ENCODE data around the gene PPP1R7. TPM values are rescaled to one million over a fixed set of nuclear protein-coding genes. Genes with fewer than 3 reads are reported as not detected.

PPP1R7 gene
- total RNA-seq, 1 experiment from 2014 or later = 45.4 TPM

DNA sequence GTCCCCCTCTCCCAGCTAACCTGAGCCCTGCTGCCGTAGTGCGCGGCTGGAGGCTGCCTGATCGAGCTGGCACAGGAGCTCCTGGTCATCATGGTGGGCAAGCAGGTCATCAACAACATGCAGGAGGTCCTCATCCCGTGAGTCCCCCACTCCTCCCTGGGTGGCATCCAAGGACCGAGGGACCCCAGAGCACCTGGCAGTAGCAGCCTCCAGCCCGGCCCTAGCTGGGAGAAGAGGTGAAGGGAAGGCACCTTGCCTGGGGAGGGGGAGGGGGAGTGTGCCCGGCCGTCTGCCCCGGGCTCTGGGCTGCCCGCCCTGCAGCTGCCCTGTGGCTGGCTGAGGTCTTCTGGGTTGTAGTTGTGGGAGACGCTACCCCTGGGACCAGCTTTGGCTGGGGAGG is 64.5 kb downstream of the PPP1R7 start:
- no peak for DNase-seq (ENCODE audit: low read depth, low spot score)
- POLR2A ChIA-PET = no interaction called here
- CTCF ChIA-PET = no interaction called here
- RAD21 ChIA-PET (ENCODE audit: low non-redundant PET in 1 of 2, low total read pairs in 2 of 2, uncharacterized antibody in 2 of 2, unreplicated experiment in 2 of 2) = no interaction called here
- H3K4me1 ChIP-seq (ENCODE audit: control insufficient read depth in 1 of 2, insufficient read depth in 2 of 2, low read length in 2 of 2) = peaks cover 7 to 9% of the 10 kb centered on the region in 2 experiments; a peak in 3 of 4 replicates
- TF ChIP-seq, protein P1, sequence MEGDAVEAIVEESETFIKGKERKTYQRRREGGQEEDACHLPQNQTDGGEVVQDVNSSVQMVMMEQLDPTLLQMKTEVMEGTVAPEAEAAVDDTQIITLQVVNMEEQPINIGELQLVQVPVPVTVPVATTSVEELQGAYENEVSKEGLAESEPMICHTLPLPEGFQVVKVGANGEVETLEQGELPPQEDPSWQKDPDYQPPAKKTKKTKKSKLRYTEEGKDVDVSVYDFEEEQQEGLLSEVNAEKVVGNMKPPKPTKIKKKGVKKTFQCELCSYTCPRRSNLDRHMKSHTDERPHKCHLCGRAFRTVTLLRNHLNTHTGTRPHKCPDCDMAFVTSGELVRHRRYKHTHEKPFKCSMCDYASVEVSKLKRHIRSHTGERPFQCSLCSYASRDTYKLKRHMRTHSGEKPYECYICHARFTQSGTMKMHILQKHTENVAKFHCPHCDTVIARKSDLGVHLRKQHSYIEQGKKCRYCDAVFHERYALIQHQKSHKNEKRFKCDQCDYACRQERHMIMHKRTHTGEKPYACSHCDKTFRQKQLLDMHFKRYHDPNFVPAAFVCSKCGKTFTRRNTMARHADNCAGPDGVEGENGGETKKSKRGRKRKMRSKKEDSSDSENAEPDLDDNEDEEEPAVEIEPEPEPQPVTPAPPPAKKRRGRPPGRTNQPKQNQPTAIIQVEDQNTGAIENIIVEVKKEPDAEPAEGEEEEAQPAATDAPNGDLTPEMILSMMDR (IDR thresholded peaks at IDR 0.05 in 2 of 3, conservative IDR thresholded peaks at IDR 0.05 in 1 of 3; ENCODE audit: borderline replicate concordance in 1 of 3, insufficient read depth in 1 of 3, low read depth in 2 of 3, low read length in 2 of 3) = no peak
- no TSS peak for BruUV-seq (replicated peaks)
- no peak overlapping the region for H3K9ac ChIP-seq (ENCODE audit: low read length)
- no peak overlapping the region for H3K4me3 ChIP-seq (replicated peaks in 1 of 2; ENCODE audit: low read depth in 1 of 2, low read length in 2 of 2)
- H3K9me3 ChIP-seq (ENCODE audit: control insufficient read depth in 1 of 2, insufficient read depth in 1 of 2, low read depth in 1 of 2, low read length in 2 of 2) = no peaks in the 10 kb centered on the region
- ATAC-seq = no peak
- H3K4me2 ChIP-seq (ENCODE audit: low read length) = no peak overlapping the region
- H3K36me3 ChIP-seq (ENCODE audit: control insufficient read depth in 1 of 2, insufficient read depth in 2 of 2, low read length in 2 of 2) = no peaks in the 10 kb centered on the region
- no peak overlapping the region for H2AFZ ChIP-seq (ENCODE audit: low read depth, low read length, poor library complexity, severe bottlenecking)
- H3K27me3 ChIP-seq (ENCODE audit: insufficient read depth, low read length) = no peaks in the 10 kb centered on the region
- H3K79me2 ChIP-seq (ENCODE audit: insufficient read depth, low read length) = no peaks in the 10 kb centered on the region
- intact Hi-C loops (cut with micrococcal nuclease) = no loop called here
- no peak overlapping the region for H3K27ac ChIP-seq (ENCODE audit: low read depth, low read length)
- no peaks in the 10 kb centered on the region for H4K20me1 ChIP-seq (ENCODE audit: insufficient read depth)
- no peaks in the 10 kb centered on the region for H3K9me2 ChIP-seq (ENCODE audit: insufficient read depth)

DNA sequence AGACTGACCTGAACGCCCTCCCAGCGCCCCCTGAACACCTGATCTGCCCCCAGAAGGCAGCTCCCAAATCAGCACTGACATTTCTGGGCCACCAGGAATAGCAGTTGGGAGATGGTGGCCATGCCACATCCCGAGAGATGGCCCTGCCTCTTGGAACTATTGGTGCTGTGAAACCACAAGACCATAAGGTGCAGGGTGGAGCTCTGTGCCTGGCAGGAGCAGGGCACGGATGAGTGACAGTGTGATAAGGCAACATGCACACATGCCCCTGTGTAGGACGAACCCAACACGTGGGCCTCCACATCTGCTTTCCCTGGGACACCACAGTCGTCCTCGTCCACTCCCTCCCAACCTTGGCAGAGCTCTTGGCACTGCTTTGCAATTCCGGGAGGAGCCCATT is 65.2 kb downstream of the PPP1R7 start:
- POLR2A ChIA-PET = no interaction called here
- no peak for DNase-seq (ENCODE audit: low read depth, low spot score)
- H3K36me3 ChIP-seq (ENCODE audit: control insufficient read depth in 1 of 2, insufficient read depth in 2 of 2, low read length in 2 of 2) = no peaks in the 10 kb centered on the region
- no peaks in the 10 kb centered on the region for H4K20me1 ChIP-seq (ENCODE audit: insufficient read depth)
- no peaks in the 10 kb centered on the region for H3K9me2 ChIP-seq (ENCODE audit: insufficient read depth)
- no peak overlapping the region for H2AFZ ChIP-seq (ENCODE audit: low read depth, low read length, poor library complexity, severe bottlenecking)
- H3K4me1 ChIP-seq (ENCODE audit: control insufficient read depth in 1 of 2, insufficient read depth in 2 of 2, low read length in 2 of 2) = peaks cover 7 to 9% of the 10 kb centered on the region in 2 experiments; a peak in 3 of 4 replicates
- TF ChIP-seq, protein P2, sequence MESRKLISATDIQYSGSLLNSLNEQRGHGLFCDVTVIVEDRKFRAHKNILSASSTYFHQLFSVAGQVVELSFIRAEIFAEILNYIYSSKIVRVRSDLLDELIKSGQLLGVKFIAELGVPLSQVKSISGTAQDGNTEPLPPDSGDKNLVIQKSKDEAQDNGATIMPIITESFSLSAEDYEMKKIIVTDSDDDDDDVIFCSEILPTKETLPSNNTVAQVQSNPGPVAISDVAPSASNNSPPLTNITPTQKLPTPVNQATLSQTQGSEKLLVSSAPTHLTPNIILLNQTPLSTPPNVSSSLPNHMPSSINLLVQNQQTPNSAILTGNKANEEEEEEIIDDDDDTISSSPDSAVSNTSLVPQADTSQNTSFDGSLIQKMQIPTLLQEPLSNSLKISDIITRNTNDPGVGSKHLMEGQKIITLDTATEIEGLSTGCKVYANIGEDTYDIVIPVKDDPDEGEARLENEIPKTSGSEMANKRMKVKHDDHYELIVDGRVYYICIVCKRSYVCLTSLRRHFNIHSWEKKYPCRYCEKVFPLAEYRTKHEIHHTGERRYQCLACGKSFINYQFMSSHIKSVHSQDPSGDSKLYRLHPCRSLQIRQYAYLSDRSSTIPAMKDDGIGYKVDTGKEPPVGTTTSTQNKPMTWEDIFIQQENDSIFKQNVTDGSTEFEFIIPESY (IDR thresholded peaks at IDR 0.05; ENCODE audit: extremely low read depth, insufficient replicate concordance, low read length) = no peak
- TF ChIP-seq, protein P1 (IDR thresholded peaks at IDR 0.05 in 2 of 3, conservative IDR thresholded peaks at IDR 0.05 in 1 of 3; ENCODE audit: borderline replicate concordance in 1 of 3, insufficient read depth in 1 of 3, low read depth in 2 of 3, low read length in 2 of 3) = no peak
- TF ChIP-seq POLR2A (IDR thresholded peaks at IDR 0.05; ENCODE audit: borderline replicate concordance, extremely low read depth, insufficient read depth, insufficient read length) (no peak), YY1 (IDR thresholded peaks at IDR 0.05; ENCODE audit: extremely low read depth, insufficient replicate concordance, low read depth, low read length) (no peak), POLR2AphosphoS5 (IDR thresholded peaks at IDR 0.05; ENCODE audit: low read depth, low read length) (no peak), JUND (IDR thresholded peaks at IDR 0.05) (no peak)
- TF ChIP-seq, protein P3, sequence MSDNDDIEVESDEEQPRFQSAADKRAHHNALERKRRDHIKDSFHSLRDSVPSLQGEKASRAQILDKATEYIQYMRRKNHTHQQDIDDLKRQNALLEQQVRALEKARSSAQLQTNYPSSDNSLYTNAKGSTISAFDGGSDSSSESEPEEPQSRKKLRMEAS (IDR thresholded peaks at IDR 0.05) = no peak
- RAD21 ChIA-PET (ENCODE audit: low non-redundant PET in 1 of 2, low total read pairs in 2 of 2, uncharacterized antibody in 2 of 2, unreplicated experiment in 2 of 2) = no interaction called here
- no TSS peak for BruUV-seq (replicated peaks)
- no peaks in the 10 kb centered on the region for H3K27me3 ChIP-seq (ENCODE audit: insufficient read depth, low read length)
- H3K4me3 ChIP-seq (replicated peaks in 1 of 2; ENCODE audit: low read depth in 1 of 2, low read length in 2 of 2) = no peak overlapping the region
- no peak overlapping the region for H3K4me2 ChIP-seq (ENCODE audit: low read length)
- H3K9ac ChIP-seq (ENCODE audit: low read length) = no peak overlapping the region
- H3K27ac ChIP-seq (ENCODE audit: low read depth, low read length) = no peak overlapping the region
- no peak for ATAC-seq
- H3K9me3 ChIP-seq (ENCODE audit: control insufficient read depth in 1 of 2, insufficient read depth in 1 of 2, low read depth in 1 of 2, low read length in 2 of 2) = no peaks in the 10 kb centered on the region
- no peaks in the 10 kb centered on the region for H3K79me2 ChIP-seq (ENCODE audit: insufficient read depth, low read length)
- intact Hi-C loops (cut with micrococcal nuclease) = no loop called here
- CTCF ChIA-PET = no interaction called here

Data from HCT116 (cell line).